ENCODE data around the gene MATCAP1. TPM values are rescaled to one million over a fixed set of nuclear protein-coding genes. Genes with fewer than 3 reads are reported as not detected.

Gene MATCAP1
- total and polyA plus RNA-seq, 4 donors: 18.5 to 41.8 (median 26.0) TPM

GRCh38 chr16:67206838-67207248 lies 23.1 kb upstream of the MATCAP1 start:
- 94 to 95% methylated on average over 3 of the region's 3 CpGs for WGBS, 2 donors
- TF ChIP-seq CTCF (IDR thresholded peaks at IDR 0.05; ENCODE audit: control extremely low read depth, extremely low read depth): no peak
- H3K9ac ChIP-seq (ENCODE audit: insufficient read depth in 1 of 2, low read length in 2 of 2): no peak overlapping the region
- no peak overlapping the region for H3K27ac ChIP-seq (ENCODE audit: low read depth in 1 of 2, low read length in 1 of 2)
- H3K4me1 ChIP-seq (ENCODE audit: control insufficient read depth in 5 of 5, insufficient read depth in 5 of 5, low read length in 5 of 5): peaks cover 0 to 7% (median 0%) of the 10 kb centered on the region in 5 donors
- H3K36me3 ChIP-seq (ENCODE audit: control insufficient read depth in 4 of 4, insufficient read depth in 4 of 4, low read length in 4 of 4): peaks cover 3 to 26% (median 4%) of the 10 kb centered on the region in 4 donors
- H3K4me3 ChIP-seq: no peak overlapping the region
- DNase-seq: no peak
- no peak for ATAC-seq (ENCODE audit: insufficient read depth, low FRiP score)
- H3K9me3 ChIP-seq (ENCODE audit: control insufficient read depth in 4 of 4, insufficient read depth in 3 of 4, low read length in 3 of 4): no peaks in the 10 kb centered on the region
- H3K27me3 ChIP-seq (ENCODE audit: control insufficient read depth in 3 of 3, insufficient read depth in 3 of 3, low read length in 2 of 3): no peaks in the 10 kb centered on the region

- no peaks in the 10 kb centered on the region for H3K9me3 ChIP-seq (ENCODE audit: control insufficient read depth in 4 of 4, insufficient read depth in 3 of 4, low read length in 3 of 4)
- no peaks in the 10 kb centered on the region for H3K27me3 ChIP-seq (ENCODE audit: control insufficient read depth in 3 of 3, insufficient read depth in 3 of 3, low read length in 2 of 3)
- DNase-seq: no peak
- no peak overlapping the region for H3K9ac ChIP-seq (ENCODE audit: insufficient read depth in 1 of 2, low read length in 2 of 2)
- H3K4me1 ChIP-seq (ENCODE audit: control insufficient read depth in 5 of 5, insufficient read depth in 5 of 5, low read length in 5 of 5): peaks cover 0 to 7% (median 0%) of the 10 kb centered on the region in 5 donors
- H3K4me3 ChIP-seq: no peak overlapping the region
- H3K36me3 ChIP-seq (ENCODE audit: control insufficient read depth in 4 of 4, insufficient read depth in 4 of 4, low read length in 4 of 4): peaks cover 3 to 32% (median 6%) of the 10 kb centered on the region in 4 donors
- no peak for ATAC-seq (ENCODE audit: insufficient read depth, low FRiP score)
- TF ChIP-seq CTCF (IDR thresholded peaks at IDR 0.05; ENCODE audit: control extremely low read depth, extremely low read depth): no peak
- no peak overlapping the region for H3K27ac ChIP-seq (ENCODE audit: low read depth in 1 of 2, low read length in 1 of 2)
- WGBS, 2 donors: 95 to 98% methylated on average over 8 of the region's 8 CpGs
Measured at GRCh38 chr16:67206129-67206837, 22.5 kb upstream of the MATCAP1 start.

GRCh38 chr16:67204076-67204475 lies 20.3 kb upstream of the MATCAP1 start:
- Histone ChIP-seq H3K27ac (ENCODE audit: low read depth in 1 of 2, low read length in 1 of 2) (no peak overlapping the region), H3K36me3 (ENCODE audit: control insufficient read depth in 4 of 4, insufficient read depth in 4 of 4, low read length in 4 of 4) (peaks cover 3 to 41% (median 6%) of the 10 kb centered on the region in 4 donors), H3K4me1 (ENCODE audit: control insufficient read depth in 5 of 5, insufficient read depth in 5 of 5, low read length in 5 of 5) (peaks cover 0 to 7% (median 0%) of the 10 kb centered on the region in 5 donors), H3K27me3 (ENCODE audit: control insufficient read depth in 3 of 3, insufficient read depth in 3 of 3, low read length in 2 of 3) (no peaks in the 10 kb centered on the region), H3K9ac (ENCODE audit: insufficient read depth in 1 of 2, low read length in 2 of 2) (no peak overlapping the region), H3K4me3 (no peak overlapping the region), H3K9me3 (ENCODE audit: control insufficient read depth in 4 of 4, insufficient read depth in 3 of 4, low read length in 3 of 4) (no peaks in the 10 kb centered on the region)
- no peak for TF ChIP-seq CTCF (IDR thresholded peaks at IDR 0.05; ENCODE audit: control extremely low read depth, extremely low read depth)
- WGBS, 2 donors: 83 to 88% methylated on average over 4 of the region's 4 CpGs
- DNase-seq (no peak), ATAC-seq (ENCODE audit: insufficient read depth, low FRiP score) (no peak)
